T-helper 1 cell treated with Interleukin-12 subunit alpha and Interleukin-12 subunit beta and Interleukin-4 antibody, amounts not matched to agents 30 μg/mL and 1 μg/mL, for 36 hours (primary cell): ENCODE measurements around the gene GOLGA5.
"Not testable (repeated sequence)": the region's sequence is repeated elsewhere in the genome, so short reads cannot be mapped to it uniquely, and the experiment has no call there.

ENCODE experiments used
- H3K27ac Mint-ChIP-seq: one replicate; pipeline ENCODE4 v1.8.0; 2021; ENCODE audit warnings: mild to moderate bottlenecking, mixed read lengths
- H3K27me3 Mint-ChIP-seq: one replicate; pipeline ENCODE4 v1.8.0; 2021; ENCODE audit warnings: low read depth, mixed read lengths
- H3K36me3 Mint-ChIP-seq: one replicate; pipeline ENCODE4 v1.8.0; 2021; ENCODE audit warnings: low read depth, mixed read lengths
- H3K4me1 Mint-ChIP-seq: one replicate; pipeline ENCODE4 v1.8.0; 2021; ENCODE audit warnings: low read depth, mixed read lengths
- H3K4me3 Mint-ChIP-seq: one replicate; pipeline ENCODE4 v1.8.0; 2021; ENCODE audit warnings: mild to moderate bottlenecking, moderate library complexity, mixed read lengths
- H3K9me3 Mint-ChIP-seq: one replicate; pipeline ENCODE4 v1.8.0; 2021; ENCODE audit warnings: mixed read lengths

The GOLGA5 gene

GRCh38 chr14:92763666-92764631 is 30.2 kb upstream of the GOLGA5 start:
- H3K4me3 Mint-ChIP-seq, H3K27ac Mint-ChIP-seq, H3K9me3 Mint-ChIP-seq, H3K36me3 Mint-ChIP-seq: not testable (repeated sequence)
- peaks cover 37% of the 10 kb centered on the region for H3K4me1 Mint-ChIP-seq
- H3K27me3 Mint-ChIP-seq = peaks cover 56% of the 10 kb centered on the region

- H3K9me3 Mint-ChIP-seq, H3K36me3 Mint-ChIP-seq, H3K4me3 Mint-ChIP-seq: not testable (repeated sequence)
- peaks cover 44% of the 10 kb centered on the region for H3K27me3 Mint-ChIP-seq
- H3K27ac Mint-ChIP-seq = peak overlapping the region; percentile 74
- peaks cover 25% of the 10 kb centered on the region for H3K4me1 Mint-ChIP-seq
These were observed 25.9 kb upstream of the GOLGA5 start for GRCh38 chr14:92768236-92768635.

GRCh38 chr14:92768795-92769194 is 25.3 kb upstream of the GOLGA5 start:
- Mint-ChIP-seq H3K9me3 (no peaks in the 10 kb centered on the region), H3K27ac (peak overlapping the region; percentile 74), H3K36me3 (peaks cover 1% of the 10 kb centered on the region), H3K4me3 (no peak overlapping the region), H3K27me3 (peaks cover 47% of the 10 kb centered on the region), H3K4me1 (peaks cover 25% of the 10 kb centered on the region)

- Mint-ChIP-seq H3K27ac (no peak overlapping the region), H3K36me3 (peaks cover 1% of the 10 kb centered on the region), H3K4me3 (no peak overlapping the region), H3K9me3 (no peaks in the 10 kb centered on the region), H3K4me1 (peaks cover 31% of the 10 kb centered on the region), H3K27me3 (peaks cover 46% of the 10 kb centered on the region)
These were observed 23.6 kb upstream of the GOLGA5 start for GRCh38 chr14:92770484-92770883.

GRCh38 chr14:92774572-92774971 is 19.5 kb upstream of the GOLGA5 start:
- H3K27ac Mint-ChIP-seq = peak overlapping the region; percentile 17
- H3K4me3 Mint-ChIP-seq = no peak overlapping the region
- H3K36me3 Mint-ChIP-seq = no peaks in the 10 kb centered on the region
- H3K27me3 Mint-ChIP-seq = peaks cover 53% of the 10 kb centered on the region
- peaks cover 21% of the 10 kb centered on the region for H3K4me1 Mint-ChIP-seq
- H3K9me3 Mint-ChIP-seq = no peaks in the 10 kb centered on the region

GRCh38 chr14:92775292-92775691 is 18.8 kb upstream of the GOLGA5 start:
- H3K27me3 Mint-ChIP-seq = peaks cover 53% of the 10 kb centered on the region
- peaks cover 20% of the 10 kb centered on the region for H3K4me1 Mint-ChIP-seq
- H3K9me3 Mint-ChIP-seq, H3K4me3 Mint-ChIP-seq, H3K36me3 Mint-ChIP-seq: not testable (repeated sequence)
- peak overlapping the region; percentile 50 for H3K27ac Mint-ChIP-seq

- peaks cover 30% of the 10 kb centered on the region for H3K27me3 Mint-ChIP-seq
- H3K4me1 Mint-ChIP-seq = peaks cover 18% of the 10 kb centered on the region
- not testable (repeated sequence) for H3K27ac Mint-ChIP-seq, H3K4me3 Mint-ChIP-seq, H3K9me3 Mint-ChIP-seq, H3K36me3 Mint-ChIP-seq
These were observed 15.1 kb upstream of the GOLGA5 start for GRCh38 chr14:92778868-92779565.

GRCh38 chr14:92780444-92781232 is 13.5 kb upstream of the GOLGA5 start:
- Mint-ChIP-seq H3K9me3 (no peaks in the 10 kb centered on the region), H3K4me1 (peaks cover 8% of the 10 kb centered on the region), H3K4me3 (no peak overlapping the region), H3K27ac (no peak overlapping the region), H3K36me3 (no peaks in the 10 kb centered on the region), H3K27me3 (peaks cover 28% of the 10 kb centered on the region)

- no peak overlapping the region for H3K4me3 Mint-ChIP-seq
- H3K9me3 Mint-ChIP-seq = no peaks in the 10 kb centered on the region
- peaks cover 24% of the 10 kb centered on the region for H3K27me3 Mint-ChIP-seq
- no peak overlapping the region for H3K27ac Mint-ChIP-seq
- peaks cover 7% of the 10 kb centered on the region for H3K4me1 Mint-ChIP-seq
- no peaks in the 10 kb centered on the region for H3K36me3 Mint-ChIP-seq
These were observed 12.8 kb upstream of the GOLGA5 start for GRCh38 chr14:92781350-92781749.

GRCh38 chr14:92783813-92784431 is 10.2 kb upstream of the GOLGA5 start:
- Mint-ChIP-seq H3K27ac (no peak overlapping the region), H3K4me1 (peaks cover 7% of the 10 kb centered on the region), H3K9me3 (peaks cover 3% of the 10 kb centered on the region), H3K27me3 (peaks cover 4% of the 10 kb centered on the region), H3K4me3 (no peak overlapping the region), H3K36me3 (no peaks in the 10 kb centered on the region)

GRCh38 chr14:92785667-92786426 is 8.3 kb upstream of the GOLGA5 start:
- H3K4me1 Mint-ChIP-seq = peaks cover 2% of the 10 kb centered on the region
- no peak overlapping the region for H3K27ac Mint-ChIP-seq
- no peak overlapping the region for H3K4me3 Mint-ChIP-seq
- H3K36me3 Mint-ChIP-seq = peaks cover 9% of the 10 kb centered on the region
- peaks cover 15% of the 10 kb centered on the region for H3K27me3 Mint-ChIP-seq
- H3K9me3 Mint-ChIP-seq = peaks cover 22% of the 10 kb centered on the region

GRCh38 chr14:92786427-92786756 is 7.7 kb upstream of the GOLGA5 start:
- Mint-ChIP-seq H3K27ac (no peak overlapping the region), H3K27me3 (peaks cover 15% of the 10 kb centered on the region), H3K36me3 (peaks cover 9% of the 10 kb centered on the region), H3K4me1 (peaks cover 2% of the 10 kb centered on the region), H3K4me3 (no peak overlapping the region), H3K9me3 (peaks cover 22% of the 10 kb centered on the region)

GRCh38 chr14:92787554-92787953 is 6.6 kb upstream of the GOLGA5 start:
- H3K4me3 Mint-ChIP-seq = no peak overlapping the region
- H3K27ac Mint-ChIP-seq = no peak overlapping the region
- peaks cover 22% of the 10 kb centered on the region for H3K9me3 Mint-ChIP-seq
- H3K27me3 Mint-ChIP-seq = peaks cover 13% of the 10 kb centered on the region
- peaks cover 9% of the 10 kb centered on the region for H3K36me3 Mint-ChIP-seq
- peaks cover 2% of the 10 kb centered on the region for H3K4me1 Mint-ChIP-seq
